CD8-positive, alpha-beta memory T cell (primary cell): ENCODE results near the gene PDCD2L. TPM values are rescaled to one million over a fixed set of nuclear protein-coding genes. Genes with fewer than 3 reads are reported as not detected.
A peak's percentile ranks its signal among the peaks of the same experiment; 100 is the strongest.

Source experiments
- CTCF ChIA-PET: fragments of 350-600 bp; sonication (Branson Sonifier 250); formaldehyde crosslinking; loops from one replicate; lab custom pipeline; 2021; ENCODE audit warnings: antibody characterized with exemption; lab: Charles Lee
- POLR2A ChIA-PET: fragments of 350-600 bp; sonication (Branson Sonifier 250); formaldehyde crosslinking; loops from one replicate; lab custom pipeline; 2021; ENCODE audit warnings: antibody characterized with exemption; lab: Charles Lee
- DNase-seq, 5 donors: peaks; one replicate each; pipeline versions ENCODE4 v3.0.0 to v3.0.0-alpha.2; 2020 to 2022; ENCODE audit warnings: mixed read lengths in 1 of 5
- H3K27ac ChIP-seq: one replicate; pipeline ENCODE4 v1.7.0; 2013; ENCODE audit warnings: low read depth, mild to moderate bottlenecking, low read length, moderate library complexity
- H3K27me3 ChIP-seq: 2 replicates; pipeline ENCODE4 v1.7.0; 2013; ENCODE audit warnings: low read length, mild to moderate bottlenecking; ENCODE audit not compliant: insufficient read depth, poor library complexity, severe bottlenecking
- H3K36me3 ChIP-seq: 2 replicates; pipeline ENCODE4 v1.7.0; 2013; ENCODE audit warnings: mild to moderate bottlenecking, low read length, moderate library complexity; ENCODE audit not compliant: insufficient read depth
- H3K4me1 ChIP-seq: 2 replicates; pipeline ENCODE4 v1.7.0; 2013; ENCODE audit warnings: mild to moderate bottlenecking, low read length, moderate library complexity; ENCODE audit not compliant: insufficient read depth
- H3K4me3 ChIP-seq: 2 replicates; pipeline ENCODE4 v1.7.0; 2013; ENCODE audit warnings: mild to moderate bottlenecking, low read length
- H3K9me3 ChIP-seq: 2 replicates; pipeline ENCODE4 v1.7.0; 2013; ENCODE audit warnings: mild to moderate bottlenecking, low read length
- H3K27ac Mint-ChIP-seq, 8 donors: one replicate each; pipeline ENCODE4 v1.8.0; 2020 to 2021; ENCODE audit warnings: mixed read lengths in 8 of 8, mild to moderate bottlenecking in 6 of 8, inconsistent platforms in 3 of 8, moderate library complexity in 3 of 8
- H3K27me3 Mint-ChIP-seq, 2 donors: one replicate each; pipeline ENCODE4 v1.8.0; 2020 to 2021; ENCODE audit warnings: mixed read lengths in 2 of 2, mild to moderate bottlenecking in 1 of 2, moderate library complexity in 1 of 2
- H3K36me3 Mint-ChIP-seq, 3 donors: one replicate each; pipeline ENCODE4 v1.8.0; 2020 to 2021; ENCODE audit warnings: mixed read lengths in 3 of 3, inconsistent platforms in 1 of 3, mild to moderate bottlenecking in 1 of 3
- H3K4me1 Mint-ChIP-seq, 3 donors: one replicate each; pipeline ENCODE4 v1.8.0; 2020 to 2021; ENCODE audit warnings: mixed read lengths in 3 of 3, inconsistent platforms in 1 of 3, mild to moderate bottlenecking in 1 of 3
- H3K4me3 Mint-ChIP-seq, 7 donors: one replicate each; pipeline ENCODE4 v1.8.0; 2020 to 2021; ENCODE audit warnings: mixed read lengths in 7 of 7, mild to moderate bottlenecking in 6 of 7, moderate library complexity in 4 of 7, inconsistent platforms in 2 of 7
- H3K9me3 Mint-ChIP-seq, 5 donors: one replicate each; pipeline ENCODE4 v1.8.0; 2020 to 2022; ENCODE audit warnings: mixed read lengths in 5 of 5, mild to moderate bottlenecking in 3 of 5, moderate library complexity in 2 of 5, inconsistent platforms in 1 of 5
- polyA plus RNA-seq: library from polyadenylated mRNA; unstranded; fragments of 300-500 nt; fragmentation: Illumina TruSeq; gene quantifications from one replicate; pipeline ENCODE4 v1.2.3, GENCODE V29; 2021
- total RNA-seq, 2 experiments: library from RNA; stranded (reverse); gene quantifications; one replicate each; pipeline ENCODE4 v1.2.3, GENCODE V29; 2021

PDCD2L gene, protein sequence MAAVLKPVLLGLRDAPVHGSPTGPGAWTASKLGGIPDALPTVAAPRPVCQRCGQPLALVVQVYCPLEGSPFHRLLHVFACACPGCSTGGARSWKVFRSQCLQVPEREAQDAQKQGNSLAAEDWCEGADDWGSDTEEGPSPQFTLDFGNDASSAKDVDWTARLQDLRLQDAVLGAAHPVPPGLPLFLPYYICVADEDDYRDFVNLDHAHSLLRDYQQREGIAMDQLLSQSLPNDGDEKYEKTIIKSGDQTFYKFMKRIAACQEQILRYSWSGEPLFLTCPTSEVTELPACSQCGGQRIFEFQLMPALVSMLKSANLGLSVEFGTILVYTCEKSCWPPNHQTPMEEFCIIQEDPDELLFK
- total RNA-seq (10 to 100 TPM; 40.0 to 46.2 TPM), polyA plus RNA-seq (19.9 TPM)

DNA sequence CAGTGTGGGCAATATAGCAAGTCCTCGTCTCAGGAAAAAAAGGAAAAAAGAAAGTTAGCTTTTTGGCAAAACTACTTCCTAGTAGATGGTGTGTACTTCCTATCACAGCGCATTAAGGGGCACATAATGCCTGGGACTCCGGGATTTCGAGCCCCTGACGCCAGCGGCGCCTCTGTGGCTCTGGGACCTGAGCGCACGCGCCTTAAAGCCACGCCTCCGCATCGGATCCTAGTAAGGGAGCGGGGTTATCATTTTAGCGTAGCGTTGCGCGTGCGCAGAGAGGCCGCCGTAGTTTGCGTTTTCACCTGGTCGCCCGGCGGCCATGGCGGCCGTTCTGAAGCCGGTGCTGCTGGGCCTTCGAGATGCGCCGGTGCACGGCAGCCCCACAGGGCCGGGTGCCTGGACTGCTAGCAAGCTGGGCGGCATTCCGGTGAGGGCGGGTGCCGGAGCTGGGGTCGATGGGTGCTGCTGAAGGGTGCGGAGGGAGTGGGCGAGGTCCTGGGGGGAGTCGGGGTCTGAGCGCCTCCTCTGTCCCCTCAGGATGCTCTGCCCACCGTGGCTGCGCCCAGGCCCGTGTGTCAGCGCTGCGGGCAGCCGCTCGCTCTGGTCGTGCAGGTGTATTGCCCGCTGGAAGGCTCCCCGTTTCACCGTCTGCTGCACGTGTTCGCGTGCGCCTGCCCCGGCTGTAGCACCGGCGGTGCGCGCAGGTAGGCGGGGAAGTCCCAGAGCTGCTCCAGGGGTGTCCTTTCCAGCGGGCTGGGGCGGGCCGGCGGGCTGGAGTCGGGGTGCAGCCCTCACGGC lies at the start of gene PDCD2L:
Gene PDCD2L (plus strand): TSS at position 291 of the 801 bp plus-strand sequence. CDS start 32 bp downstream, at position 323.
- ChIA-PET POLR2A (interaction anchor here (1.4 kb wide), 1 partner anchor 24 kb away, joined by 3 read pairs; the partner anchor contains the start of gene UBA2), CTCF (no interaction called here)
- no peaks in the 10 kb centered on the region for H3K9me3 ChIP-seq
- H3K4me1 Mint-ChIP-seq: peaks cover 13 to 38% (median 19%) of the 10 kb centered on the region in 3 donors
- peaks cover 0 to 24% (median 12%) of the 10 kb centered on the region in 3 donors for H3K36me3 Mint-ChIP-seq
- peaks cover 7% of the 10 kb centered on the region for H3K36me3 ChIP-seq
- H3K4me1 ChIP-seq: peaks cover 2% of the 10 kb centered on the region
- peak within 1 kb of the TSS; percentile 73 for H3K27ac ChIP-seq
- peak within 1 kb of the TSS; percentile 85 for H3K4me3 ChIP-seq
- H3K27me3 Mint-ChIP-seq: no peaks in the 10 kb centered on the region
- H3K27ac Mint-ChIP-seq: peak within 1 kb of the TSS; percentile 58 to 95 (median 84)
- peak; percentile 86 to 95 (median 89) for DNase-seq
- no peaks in the 10 kb centered on the region for H3K9me3 Mint-ChIP-seq
- H3K27me3 ChIP-seq: no peaks in the 10 kb centered on the region
- H3K4me3 Mint-ChIP-seq: peak within 1 kb of the TSS; percentile 90 to 95 (median 93)

- Histone ChIP-seq H3K4me3 (no peak overlapping the region), H3K27ac (no peak overlapping the region), H3K36me3 (peaks cover 3% of the 10 kb centered on the region), H3K27me3 (no peaks in the 10 kb centered on the region), H3K4me1 (peaks cover 31% of the 10 kb centered on the region), H3K9me3 (no peaks in the 10 kb centered on the region)
- CTCF ChIA-PET: no interaction called here
- Mint-ChIP-seq H3K27ac (no peak overlapping the region), H3K4me1 (peaks cover 36 to 44% (median 38%) of the 10 kb centered on the region in 3 donors), H3K9me3 (no peaks in the 10 kb centered on the region), H3K4me3 (no peak overlapping the region), H3K36me3 (peaks cover 0 to 17% (median 0%) of the 10 kb centered on the region in 3 donors), H3K27me3 (peaks cover 0 to 1% of the 10 kb centered on the region in 2 donors)
- POLR2A ChIA-PET: interaction anchor here (0.5 kb wide), 1 partner anchor 183 kb away, joined by 3 read pairs; no protein-coding TSS in a partner anchor
- no peak for DNase-seq
These were observed 49.0 kb upstream of the PDCD2L start for GRCh38 chr19:34355201-34355600.

DNA sequence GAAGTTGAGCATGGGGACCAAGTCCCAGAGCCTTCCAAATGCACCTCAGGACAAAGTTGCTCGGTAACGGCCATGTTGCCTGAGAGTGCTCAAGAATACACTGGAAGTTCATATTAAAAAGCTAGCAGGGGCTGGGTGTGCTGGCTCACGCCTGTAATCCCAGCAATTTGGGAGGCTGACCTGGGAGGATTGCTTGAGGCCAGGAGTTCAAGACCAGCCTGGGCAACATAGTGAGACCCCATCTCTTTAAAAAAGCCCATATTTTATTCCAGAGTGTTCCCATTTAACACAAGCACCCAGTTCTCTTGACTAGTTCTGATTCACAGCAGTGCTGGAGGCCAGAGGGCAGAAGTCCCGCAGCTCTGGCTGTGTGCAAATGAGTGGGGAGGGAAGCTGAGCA lies 47.3 kb upstream of the PDCD2L start:
- Mint-ChIP-seq H3K4me1 (peaks cover 25 to 32% (median 28%) of the 10 kb centered on the region in 3 donors), H3K27ac (peak overlapping the region in 1 of 8 donors; percentile 9), H3K4me3 (no peak overlapping the region), H3K27me3 (no peaks in the 10 kb centered on the region), H3K9me3 (no peaks in the 10 kb centered on the region), H3K36me3 (peaks cover 0 to 16% (median 0%) of the 10 kb centered on the region in 3 donors)
- Histone ChIP-seq H3K9me3 (no peaks in the 10 kb centered on the region), H3K4me1 (peaks cover 16% of the 10 kb centered on the region), H3K4me3 (no peak overlapping the region), H3K36me3 (peaks cover 3% of the 10 kb centered on the region), H3K27me3 (no peaks in the 10 kb centered on the region), H3K27ac (no peak overlapping the region)
- DNase-seq: no peak
- ChIA-PET POLR2A (interaction anchor here (1.3 kb wide), 1 partner anchor 8 kb away, joined by 3 read pairs; the partner anchor contains the start of gene GPI), CTCF (interaction anchor here (1.3 to 1.7 kb wide), 2 partner anchors 11 to 20 kb away, joined by 5 read pairs; no protein-coding TSS in a partner anchor)

GRCh38 chr19:34357431-34357830 lies 46.8 kb upstream of the PDCD2L start:
- Histone ChIP-seq H3K4me1 (peaks cover 15% of the 10 kb centered on the region), H3K27me3 (no peaks in the 10 kb centered on the region), H3K9me3 (no peaks in the 10 kb centered on the region), H3K27ac (no peak overlapping the region), H3K4me3 (no peak overlapping the region), H3K36me3 (peaks cover 3% of the 10 kb centered on the region)
- Mint-ChIP-seq H3K4me1 (peaks cover 25 to 26% (median 25%) of the 10 kb centered on the region in 3 donors), H3K9me3 (no peaks in the 10 kb centered on the region), H3K4me3 (peak overlapping the region in 4 of 7 donors; percentile 49 to 87 (median 52)), H3K27ac (peak overlapping the region in 3 of 8 donors; percentile 58 to 85 (median 66)), H3K27me3 (no peaks in the 10 kb centered on the region), H3K36me3 (peaks cover 0 to 16% (median 0%) of the 10 kb centered on the region in 3 donors)
- no peak for DNase-seq
- POLR2A ChIA-PET: no interaction called here
- CTCF ChIA-PET: interaction anchor here (1.7 kb wide), 1 partner anchor 11 kb away, joined by 5 read pairs; no protein-coding TSS in a partner anchor

DNA sequence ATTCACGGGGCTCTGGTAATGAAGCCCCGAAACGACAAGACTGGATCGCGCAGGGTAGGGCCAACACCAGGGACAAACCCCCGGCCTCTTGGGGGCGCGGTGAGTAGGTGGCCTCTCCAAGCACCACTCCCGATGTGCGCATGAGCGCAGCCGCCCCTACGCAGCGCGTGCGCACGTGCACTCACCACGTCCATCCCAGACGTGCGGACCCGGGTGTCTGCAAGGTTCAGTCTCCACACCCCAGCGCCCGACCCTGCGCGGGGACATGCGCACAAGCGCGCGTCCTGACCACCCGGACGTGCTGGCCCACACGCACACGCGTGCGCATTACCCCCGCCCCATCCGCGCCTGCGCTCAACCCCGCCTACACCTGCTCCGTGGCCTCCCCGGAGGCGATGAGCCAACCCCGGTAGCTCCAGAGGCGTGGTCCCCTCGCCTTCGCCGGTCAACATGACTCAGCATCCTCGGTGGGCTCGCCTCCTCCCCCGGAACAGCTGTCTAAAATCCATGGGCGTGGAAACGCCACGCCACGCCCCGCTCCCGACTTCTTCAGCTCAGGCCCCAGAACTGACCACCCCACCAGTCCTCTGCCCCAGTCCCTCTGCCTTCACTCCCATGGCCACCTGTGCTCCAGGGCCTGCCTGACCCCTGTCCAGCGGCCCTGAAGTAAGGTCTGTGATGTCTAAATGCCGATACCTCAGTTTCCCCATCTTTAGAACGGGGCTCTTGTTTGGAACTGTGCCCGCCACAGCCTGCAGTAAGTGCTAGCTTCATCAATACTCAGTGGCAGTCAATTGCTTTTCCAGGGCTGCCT lies 44.9 kb upstream of the PDCD2L start:
- peak overlapping the region; percentile 85 to 97 (median 93) for H3K27ac Mint-ChIP-seq
- H3K27ac ChIP-seq: peak overlapping the region; percentile 74
- no peaks in the 10 kb centered on the region for H3K27me3 Mint-ChIP-seq
- DNase-seq: peak; percentile 83 to 97 (median 92)
- peaks cover 0 to 6% (median 0%) of the 10 kb centered on the region in 3 donors for H3K36me3 Mint-ChIP-seq
- peaks cover 19% of the 10 kb centered on the region for H3K4me1 ChIP-seq
- peaks cover 25 to 26% (median 26%) of the 10 kb centered on the region in 3 donors for H3K4me1 Mint-ChIP-seq
- peak overlapping the region; percentile 67 for H3K4me3 ChIP-seq
- H3K9me3 ChIP-seq: no peaks in the 10 kb centered on the region
- H3K4me3 Mint-ChIP-seq: peak overlapping the region; percentile 87 to 92 (median 90)
- no peaks in the 10 kb centered on the region for H3K36me3 ChIP-seq
- ChIA-PET CTCF (interaction anchor here (1.1 to 1.6 kb wide), 5 partner anchors 9 to 68 kb away, joined by 3 to 9 read pairs (median 4); partner anchors contain the start of gene UBA2), POLR2A (interaction anchor here (0.6 to 1.5 kb wide), 3 partner anchors 10 to 784 kb away, joined by 3 to 8 read pairs (median 3); partner anchors contain the start of genes FXYD7 and LSM14A)
- H3K27me3 ChIP-seq: no peaks in the 10 kb centered on the region
- no peaks in the 10 kb centered on the region for H3K9me3 Mint-ChIP-seq

GRCh38 chr19:34359954-34360315 lies 44.3 kb upstream of the PDCD2L start:
- Mint-ChIP-seq H3K27me3 (no peaks in the 10 kb centered on the region), H3K4me3 (peak overlapping the region; percentile 87 to 92 (median 90)), H3K4me1 (peaks cover 27 to 31% (median 30%) of the 10 kb centered on the region in 3 donors), H3K27ac (peak overlapping the region; percentile 85 to 97 (median 93)), H3K9me3 (no peaks in the 10 kb centered on the region), H3K36me3 (peaks cover 0 to 5% (median 0%) of the 10 kb centered on the region in 3 donors)
- Histone ChIP-seq H3K36me3 (no peaks in the 10 kb centered on the region), H3K4me1 (peaks cover 24% of the 10 kb centered on the region), H3K27me3 (no peaks in the 10 kb centered on the region), H3K9me3 (no peaks in the 10 kb centered on the region), H3K27ac (peak overlapping the region; percentile 74), H3K4me3 (peak overlapping the region; percentile 67)
- POLR2A ChIA-PET: interaction anchor here (1.5 kb wide), 2 partner anchors 9 to 187 kb away, joined by 3 to 8 read pairs; partner anchors contain the start of gene LSM14A
- CTCF ChIA-PET: interaction anchor here (1.1 to 1.6 kb wide), 5 partner anchors 9 to 67 kb away, joined by 3 to 9 read pairs (median 4); partner anchors contain the start of gene UBA2
- DNase-seq: no peak
